ENCODE results near the gene TEX264. TPM values are rescaled to one million over a fixed set of nuclear protein-coding genes. Genes with fewer than 3 reads are reported as not detected.

The TEX264 gene
- total and polyA plus RNA-seq, 9 donors: 21.4 to 25.4 (median 22.8) TPM

GRCh38 chr3:51680663-51681230 lies 9.7 kb downstream of the TEX264 start:
- DNase-seq: no peak
- WGBS (ENCODE audit: insufficient coverage): 84% methylated on average over 2 of the region's 2 CpGs
- no peak overlapping the region for H3K4me3 ChIP-seq (ENCODE audit: low read length)
- H3K36me3 ChIP-seq (ENCODE audit: control insufficient read depth, insufficient read depth, low read length): peaks cover 64% of the 10 kb centered on the region
- H3K27me3 ChIP-seq (ENCODE audit: control insufficient read depth, insufficient read depth, low read length): no peaks in the 10 kb centered on the region
- H3K4me1 ChIP-seq (ENCODE audit: control insufficient read depth, insufficient read depth, low read length): peaks cover 36% of the 10 kb centered on the region
- H3K9me3 ChIP-seq (replicated peaks; ENCODE audit: control insufficient read depth, low read depth, low read length): no peaks in the 10 kb centered on the region
- peak overlapping the region; percentile 51 for H3K27ac ChIP-seq (ENCODE audit: low read length)

- WGBS (ENCODE audit: insufficient coverage): 72% methylated on average over 3 of the region's 3 CpGs
- Histone ChIP-seq H3K27me3 (ENCODE audit: control insufficient read depth, insufficient read depth, low read length) (no peaks in the 10 kb centered on the region), H3K4me1 (ENCODE audit: control insufficient read depth, insufficient read depth, low read length) (peaks cover 43% of the 10 kb centered on the region), H3K36me3 (ENCODE audit: control insufficient read depth, insufficient read depth, low read length) (peaks cover 61% of the 10 kb centered on the region), H3K27ac (ENCODE audit: low read length) (no peak overlapping the region), H3K4me3 (ENCODE audit: low read length) (no peak overlapping the region), H3K9me3 (replicated peaks; ENCODE audit: control insufficient read depth, low read depth, low read length) (no peaks in the 10 kb centered on the region)
- no peak for DNase-seq
These were observed 10.4 kb downstream of the TEX264 start for GRCh38 chr3:51681453-51681852.

GRCh38 chr3:51682079-51682478 lies 11.0 kb downstream of the TEX264 start:
- peak; percentile 86 for DNase-seq
- no peak overlapping the region for H3K4me3 ChIP-seq (ENCODE audit: low read length)
- H3K27me3 ChIP-seq (ENCODE audit: control insufficient read depth, insufficient read depth, low read length): no peaks in the 10 kb centered on the region
- H3K27ac ChIP-seq (ENCODE audit: low read length): no peak overlapping the region
- WGBS (ENCODE audit: insufficient coverage): 19% methylated on average over 3 of the region's 4 CpGs
- H3K4me1 ChIP-seq (ENCODE audit: control insufficient read depth, insufficient read depth, low read length): peaks cover 49% of the 10 kb centered on the region
- H3K36me3 ChIP-seq (ENCODE audit: control insufficient read depth, insufficient read depth, low read length): peaks cover 55% of the 10 kb centered on the region
- H3K9me3 ChIP-seq (replicated peaks; ENCODE audit: control insufficient read depth, low read depth, low read length): no peaks in the 10 kb centered on the region

GRCh38 chr3:51682526-51682925 lies 11.5 kb downstream of the TEX264 start:
- DNase-seq: no peak
- no peak overlapping the region for H3K4me3 ChIP-seq (ENCODE audit: low read length)
- H3K36me3 ChIP-seq (ENCODE audit: control insufficient read depth, insufficient read depth, low read length): peaks cover 51% of the 10 kb centered on the region
- no peaks in the 10 kb centered on the region for H3K27me3 ChIP-seq (ENCODE audit: control insufficient read depth, insufficient read depth, low read length)
- no peaks in the 10 kb centered on the region for H3K9me3 ChIP-seq (replicated peaks; ENCODE audit: control insufficient read depth, low read depth, low read length)
- H3K4me1 ChIP-seq (ENCODE audit: control insufficient read depth, insufficient read depth, low read length): peaks cover 53% of the 10 kb centered on the region
- 68% methylated on average over 6 of the region's 7 CpGs for WGBS (ENCODE audit: insufficient coverage)
- H3K27ac ChIP-seq (ENCODE audit: low read length): no peak overlapping the region

GRCh38 chr3:51683566-51683965 lies 12.5 kb downstream of the TEX264 start:
- no peak overlapping the region for H3K27ac ChIP-seq (ENCODE audit: low read length)
- H3K4me3 ChIP-seq (ENCODE audit: low read length): no peak overlapping the region
- H3K4me1 ChIP-seq (ENCODE audit: control insufficient read depth, insufficient read depth, low read length): peaks cover 59% of the 10 kb centered on the region
- H3K36me3 ChIP-seq (ENCODE audit: control insufficient read depth, insufficient read depth, low read length): peaks cover 48% of the 10 kb centered on the region
- H3K27me3 ChIP-seq (ENCODE audit: control insufficient read depth, insufficient read depth, low read length): no peaks in the 10 kb centered on the region
- DNase-seq: no peak
- no peaks in the 10 kb centered on the region for H3K9me3 ChIP-seq (replicated peaks; ENCODE audit: control insufficient read depth, low read depth, low read length)
- 50% methylated on average over 1 of the region's 2 CpGs for WGBS (ENCODE audit: insufficient coverage)

GRCh38 chr3:51684971-51685751 lies 14.1 kb downstream of the TEX264 start:
- Histone ChIP-seq H3K9me3 (replicated peaks; ENCODE audit: control insufficient read depth, low read depth, low read length) (no peaks in the 10 kb centered on the region), H3K36me3 (ENCODE audit: control insufficient read depth, insufficient read depth, low read length) (peaks cover 49% of the 10 kb centered on the region), H3K27ac (ENCODE audit: low read length) (peak overlapping the region; percentile 79), H3K27me3 (ENCODE audit: control insufficient read depth, insufficient read depth, low read length) (no peaks in the 10 kb centered on the region), H3K4me3 (ENCODE audit: low read length) (no peak overlapping the region), H3K4me1 (ENCODE audit: control insufficient read depth, insufficient read depth, low read length) (peaks cover 58% of the 10 kb centered on the region)
- WGBS (ENCODE audit: insufficient coverage): 59% methylated on average over 4 of the region's 7 CpGs
- no peak for DNase-seq

- DNase-seq: no peak
- H3K36me3 ChIP-seq (ENCODE audit: control insufficient read depth, insufficient read depth, low read length): peaks cover 53% of the 10 kb centered on the region
- H3K9me3 ChIP-seq (replicated peaks; ENCODE audit: control insufficient read depth, low read depth, low read length): no peaks in the 10 kb centered on the region
- H3K27ac ChIP-seq (ENCODE audit: low read length): peak overlapping the region; percentile 79
- no peak overlapping the region for H3K4me3 ChIP-seq (ENCODE audit: low read length)
- 90% methylated on average over 4 of the region's 4 CpGs for WGBS (ENCODE audit: insufficient coverage)
- H3K4me1 ChIP-seq (ENCODE audit: control insufficient read depth, insufficient read depth, low read length): peaks cover 49% of the 10 kb centered on the region
- no peaks in the 10 kb centered on the region for H3K27me3 ChIP-seq (ENCODE audit: control insufficient read depth, insufficient read depth, low read length)
These were observed 15.0 kb downstream of the TEX264 start for GRCh38 chr3:51686056-51686455.

- H3K4me3 ChIP-seq (ENCODE audit: low read length): no peak overlapping the region
- 65% methylated on average over 6 of the region's 10 CpGs for WGBS (ENCODE audit: insufficient coverage)
- DNase-seq: peak; percentile 61
- H3K36me3 ChIP-seq (ENCODE audit: control insufficient read depth, insufficient read depth, low read length): peaks cover 56% of the 10 kb centered on the region
- no peaks in the 10 kb centered on the region for H3K27me3 ChIP-seq (ENCODE audit: control insufficient read depth, insufficient read depth, low read length)
- H3K27ac ChIP-seq (ENCODE audit: low read length): peak overlapping the region; percentile 79
- H3K9me3 ChIP-seq (replicated peaks; ENCODE audit: control insufficient read depth, low read depth, low read length): no peaks in the 10 kb centered on the region
- H3K4me1 ChIP-seq (ENCODE audit: control insufficient read depth, insufficient read depth, low read length): peaks cover 44% of the 10 kb centered on the region
These were observed 15.6 kb downstream of the TEX264 start for GRCh38 chr3:51686512-51687215.

- DNase-seq: no peak
- Histone ChIP-seq H3K36me3 (ENCODE audit: control insufficient read depth, insufficient read depth, low read length) (peaks cover 62% of the 10 kb centered on the region), H3K27me3 (ENCODE audit: control insufficient read depth, insufficient read depth, low read length) (no peaks in the 10 kb centered on the region), H3K9me3 (replicated peaks; ENCODE audit: control insufficient read depth, low read depth, low read length) (no peaks in the 10 kb centered on the region), H3K4me1 (ENCODE audit: control insufficient read depth, insufficient read depth, low read length) (peaks cover 40% of the 10 kb centered on the region), H3K4me3 (ENCODE audit: low read length) (no peak overlapping the region), H3K27ac (ENCODE audit: low read length) (peak overlapping the region; percentile 67)
- WGBS (ENCODE audit: insufficient coverage): 46% methylated on average over 6 of the region's 14 CpGs
These were observed 16.6 kb downstream of the TEX264 start for GRCh38 chr3:51687431-51688205.

GRCh38 chr3:51688206-51688600 lies 17.2 kb downstream of the TEX264 start:
- DNase-seq: no peak
- Histone ChIP-seq H3K4me3 (ENCODE audit: low read length) (no peak overlapping the region), H3K27ac (ENCODE audit: low read length) (no peak overlapping the region), H3K27me3 (ENCODE audit: control insufficient read depth, insufficient read depth, low read length) (no peaks in the 10 kb centered on the region), H3K4me1 (ENCODE audit: control insufficient read depth, insufficient read depth, low read length) (peaks cover 38% of the 10 kb centered on the region), H3K36me3 (ENCODE audit: control insufficient read depth, insufficient read depth, low read length) (peaks cover 61% of the 10 kb centered on the region), H3K9me3 (replicated peaks; ENCODE audit: control insufficient read depth, low read depth, low read length) (no peaks in the 10 kb centered on the region)
- WGBS (ENCODE audit: insufficient coverage): 94% methylated on average over 2 of the region's 3 CpGs
